Fibroblast of lung (primary cell): ENCODE measurements around the gene B3GNT9.

Source experiments
- CTCF ChIP-seq, 2 donors: IDR thresholded peaks in 1 of 2; conservative IDR thresholded peaks in 1 of 2; 1 replicate in 1 of 2; 2 replicates in 1 of 2; pipeline ENCODE4 v1.5.1; 2011 to 2012; ENCODE audit warnings: low read length in 2 of 2, control low read depth in 1 of 2, inconsistent platforms in 1 of 2, low read depth in 1 of 2, mild to moderate bottlenecking in 1 of 2
- EZH2 ChIP-seq: IDR thresholded peaks from 2 replicates; pipeline ENCODE4 v1.5.1; 2012; ENCODE audit warnings: low read length, control low read depth, mild to moderate bottlenecking; ENCODE audit errors: missing control alignments

- TF ChIP-seq CTCF (conservative IDR thresholded peaks at IDR 0.05 in 1 of 2, IDR thresholded peaks at IDR 0.05 in 1 of 2; ENCODE audit: low read depth in 1 of 2, low read length in 2 of 2) (peak; percentile 27 to 52), EZH2 (no peak)
Observed at GRCh38 chr16:67104061-67104460, 46.7 kb downstream of the B3GNT9 start.
